Endothelial cell (in vitro differentiated cells): ENCODE measurements around the gene WDR1. TPM values are rescaled to one million over a fixed set of nuclear protein-coding genes. Genes with fewer than 3 reads are reported as not detected.
A peak's percentile ranks its signal among the peaks of the same experiment; 100 is the strongest.

Source experiments
- DNase-seq: peaks from one replicate; pipeline ENCODE4 v3.0.0; 2021; ENCODE audit warnings: low spot score
- H3K27ac Mint-ChIP-seq: one replicate; pipeline ENCODE4 v1.8.0; 2021; ENCODE audit warnings: mixed read lengths, inconsistent platforms; ENCODE audit not compliant: unreplicated experiment
- H3K27me3 Mint-ChIP-seq: one replicate; pipeline ENCODE4 v1.8.0; 2021; ENCODE audit warnings: mild to moderate bottlenecking, moderate library complexity, mixed read lengths, inconsistent platforms; ENCODE audit not compliant: unreplicated experiment
- H3K36me3 Mint-ChIP-seq: one replicate; pipeline ENCODE4 v1.8.0; 2021; ENCODE audit warnings: mild to moderate bottlenecking, low read depth, mixed read lengths, inconsistent platforms; ENCODE audit not compliant: unreplicated experiment
- H3K4me1 Mint-ChIP-seq: one replicate; pipeline ENCODE4 v1.8.0; 2021; ENCODE audit warnings: mild to moderate bottlenecking, mixed read lengths, inconsistent platforms; ENCODE audit not compliant: unreplicated experiment
- H3K4me3 Mint-ChIP-seq: one replicate; pipeline ENCODE4 v1.8.0; 2021; ENCODE audit warnings: mild to moderate bottlenecking, mixed read lengths, inconsistent platforms; ENCODE audit not compliant: unreplicated experiment
- H3K9me3 Mint-ChIP-seq: one replicate; pipeline ENCODE4 v1.8.0; 2021; ENCODE audit warnings: mixed read lengths, inconsistent platforms; ENCODE audit not compliant: unreplicated experiment
- total RNA-seq: library from RNA; stranded (reverse); fragmentation: NEBNext Ultra II Directional; extraction: Animal tissue kit (Norgen Biotek cat#: 25700); gene quantifications from one replicate; pipeline ENCODE4 v1.2.1, GENCODE V29; 2021; ENCODE audit not compliant: unreplicated experiment
- TF ChIP-seq, protein P1 (sequence below): fragments of 200-600 bp; sonication (generic); IDR thresholded peaks from one replicate; pipeline ENCODE4 v1.5.0; 2021; ENCODE audit warnings: antibody characterized with exemption; ENCODE audit not compliant: unreplicated experiment

WDR1 gene
- total RNA-seq, 1 donor from 2014 or later: 501 TPM

- Mint-ChIP-seq H3K9me3 (no peaks in the 10 kb centered on the region), H3K27me3 (peaks cover 16% of the 10 kb centered on the region), H3K36me3 (peaks cover 40% of the 10 kb centered on the region), H3K27ac (peak overlapping the region; percentile 36), H3K4me1 (peaks cover 11% of the 10 kb centered on the region), H3K4me3 (peak overlapping the region; percentile 47)
- no peak for DNase-seq
- TF ChIP-seq, protein P1, sequence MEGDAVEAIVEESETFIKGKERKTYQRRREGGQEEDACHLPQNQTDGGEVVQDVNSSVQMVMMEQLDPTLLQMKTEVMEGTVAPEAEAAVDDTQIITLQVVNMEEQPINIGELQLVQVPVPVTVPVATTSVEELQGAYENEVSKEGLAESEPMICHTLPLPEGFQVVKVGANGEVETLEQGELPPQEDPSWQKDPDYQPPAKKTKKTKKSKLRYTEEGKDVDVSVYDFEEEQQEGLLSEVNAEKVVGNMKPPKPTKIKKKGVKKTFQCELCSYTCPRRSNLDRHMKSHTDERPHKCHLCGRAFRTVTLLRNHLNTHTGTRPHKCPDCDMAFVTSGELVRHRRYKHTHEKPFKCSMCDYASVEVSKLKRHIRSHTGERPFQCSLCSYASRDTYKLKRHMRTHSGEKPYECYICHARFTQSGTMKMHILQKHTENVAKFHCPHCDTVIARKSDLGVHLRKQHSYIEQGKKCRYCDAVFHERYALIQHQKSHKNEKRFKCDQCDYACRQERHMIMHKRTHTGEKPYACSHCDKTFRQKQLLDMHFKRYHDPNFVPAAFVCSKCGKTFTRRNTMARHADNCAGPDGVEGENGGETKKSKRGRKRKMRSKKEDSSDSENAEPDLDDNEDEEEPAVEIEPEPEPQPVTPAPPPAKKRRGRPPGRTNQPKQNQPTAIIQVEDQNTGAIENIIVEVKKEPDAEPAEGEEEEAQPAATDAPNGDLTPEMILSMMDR: no peak
These were observed 23.4 kb downstream of the WDR1 start for GRCh38 chr4:10093271-10093621.

DNA sequence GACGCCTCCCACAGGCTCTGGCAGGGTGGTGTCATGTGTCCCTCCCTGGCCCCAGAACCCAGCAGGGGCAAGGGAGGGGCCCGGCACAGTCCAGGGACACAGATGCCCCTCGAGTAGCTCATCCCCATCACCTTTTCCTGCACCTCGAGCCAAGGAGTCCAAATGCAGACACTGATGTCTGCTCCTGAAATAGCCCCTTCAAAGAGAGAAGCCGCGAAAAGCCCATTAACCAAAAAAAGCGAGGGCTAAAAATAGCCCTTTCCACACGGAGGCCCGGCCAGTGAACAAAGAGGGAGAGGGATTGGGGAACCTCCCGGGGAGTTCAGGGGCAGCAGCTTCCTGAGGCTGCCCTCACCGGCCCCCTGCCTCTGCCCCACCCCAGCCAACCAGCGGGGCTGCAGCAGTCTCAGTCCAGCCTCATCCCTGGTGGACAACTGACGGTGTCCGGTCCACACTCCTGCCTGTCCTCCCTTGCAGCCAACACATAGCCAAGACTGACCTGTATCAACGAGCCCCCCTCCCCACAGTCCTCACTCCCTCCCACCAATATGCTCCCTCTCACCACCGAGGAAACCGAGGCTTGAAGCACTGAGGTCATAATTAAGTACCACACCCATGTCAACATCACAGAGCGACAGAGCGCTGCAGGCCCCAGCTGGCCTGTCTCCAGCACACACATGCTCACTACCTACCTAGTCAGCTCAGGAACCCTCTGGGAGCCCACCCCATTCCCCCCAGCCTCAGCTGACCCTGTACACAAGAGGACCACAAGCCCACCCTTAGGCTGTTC, 23.9 kb downstream of the WDR1 start:
- TF ChIP-seq, protein P1: no peak
- H3K27ac Mint-ChIP-seq: no peak overlapping the region
- peaks cover 11% of the 10 kb centered on the region for H3K4me1 Mint-ChIP-seq

DNA sequence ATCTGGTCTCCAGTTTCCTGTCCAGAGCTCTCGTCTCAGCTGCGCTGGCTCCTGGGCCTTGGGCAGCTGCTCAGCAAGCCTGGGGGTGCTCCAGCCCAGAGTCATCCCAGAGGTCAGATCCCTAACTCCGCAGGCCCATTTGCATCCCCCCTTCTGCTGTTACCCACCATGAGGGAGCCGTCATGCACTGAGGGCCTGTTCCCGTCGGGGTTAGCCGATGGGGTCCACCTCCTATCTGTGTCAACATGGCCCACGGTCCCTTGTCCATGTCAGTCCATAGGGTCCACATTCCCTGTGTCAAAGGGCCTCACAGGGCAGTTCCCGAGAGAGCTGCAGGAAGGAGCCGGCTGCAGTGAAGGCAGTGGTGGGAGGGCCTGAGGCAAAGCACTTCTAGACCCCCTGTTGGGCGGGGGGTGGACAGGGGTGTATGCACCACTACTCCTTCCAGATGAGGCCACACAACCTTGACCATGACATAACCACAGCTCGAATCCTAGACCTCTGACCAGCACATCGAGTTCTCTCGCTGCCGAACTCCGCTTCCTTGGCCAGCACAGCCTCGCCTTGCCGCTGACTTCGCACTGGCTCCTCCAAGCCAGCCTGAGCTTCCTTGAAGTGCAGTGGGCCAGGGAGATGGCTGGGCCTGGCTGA, 24.9 kb downstream of the WDR1 start:
- Mint-ChIP-seq H3K4me3 (no peak overlapping the region), H3K4me1 (peaks cover 11% of the 10 kb centered on the region), H3K9me3 (no peaks in the 10 kb centered on the region), H3K36me3 (peaks cover 44% of the 10 kb centered on the region), H3K27ac (peak overlapping the region; percentile 48), H3K27me3 (peaks cover 12% of the 10 kb centered on the region)
- TF ChIP-seq, protein P1: no peak
- DNase-seq: no peak

More for the DNA sequence above, 23.9 kb downstream of the WDR1 start:
- DNase-seq: no peak
- peaks cover 12% of the 10 kb centered on the region for H3K27me3 Mint-ChIP-seq
- no peak overlapping the region for H3K4me3 Mint-ChIP-seq
- no peaks in the 10 kb centered on the region for H3K9me3 Mint-ChIP-seq
- peaks cover 43% of the 10 kb centered on the region for H3K36me3 Mint-ChIP-seq

- DNase-seq: no peak
- Mint-ChIP-seq H3K36me3 (peaks cover 46% of the 10 kb centered on the region), H3K9me3 (no peaks in the 10 kb centered on the region), H3K4me3 (no peak overlapping the region), H3K27ac (peak overlapping the region; percentile 64), H3K27me3 (peaks cover 14% of the 10 kb centered on the region), H3K4me1 (peaks cover 9% of the 10 kb centered on the region)
- TF ChIP-seq, protein P1: no peak
These were observed 25.9 kb downstream of the WDR1 start for GRCh38 chr4:10090467-10091250.
